ENCODE results near the gene ALKBH6.

- no peak for TF ChIP-seq USF2 (IDR thresholded peaks at IDR 0.05; ENCODE audit: borderline replicate concordance, low read depth, low read length)
- TF ChIP-seq BHLHE40 (IDR thresholded peaks at IDR 0.05; ENCODE audit: borderline replicate concordance in 1 of 2, low read depth in 2 of 2, low read length in 1 of 2) = no peak
- no peak for TF ChIP-seq YY1 (IDR thresholded peaks at IDR 0.05; ENCODE audit: low read depth, low read length)
- TF ChIP-seq EZH2 (IDR thresholded peaks at IDR 0.05; ENCODE audit: borderline replicate concordance, control insufficient read depth, low read depth, low read length) = no peak
- no peak for TF ChIP-seq ZBTB40 (IDR thresholded peaks at IDR 0.05; ENCODE audit: borderline replicate concordance)
- no peak for TF ChIP-seq LARP7 (IDR thresholded peaks at IDR 0.05)
- TF ChIP-seq NBN (IDR thresholded peaks at IDR 0.05) = no peak
- TF ChIP-seq CTCF (IDR thresholded peaks at IDR 0.05 in 2 of 3, conservative IDR thresholded peaks at IDR 0.05 in 1 of 3; ENCODE audit: control insufficient read depth in 2 of 3, extremely low read depth in 1 of 3, insufficient read depth in 1 of 3, low read depth in 3 of 3, low read length in 3 of 3) = no peak
- TF ChIP-seq CHD2 (IDR thresholded peaks at IDR 0.05; ENCODE audit: borderline replicate concordance, low read depth, low read length) = no peak
- no peak for TF ChIP-seq PAX5 (IDR thresholded peaks at IDR 0.05; ENCODE audit: borderline replicate concordance, low read depth, low read length)
- TF ChIP-seq POLR2A (IDR thresholded peaks at IDR 0.05; ENCODE audit: low read depth, low read length) = no peak
- no peak for TF ChIP-seq RELA (IDR thresholded peaks at IDR 0.05; ENCODE audit: borderline replicate concordance, partially characterized antibody)
- no peak for TF ChIP-seq NRF1 (conservative IDR thresholded peaks at IDR 0.05; ENCODE audit: low read depth, low read length)
Observed at GRCh38 chr19:36006955-36007354, 7.1 kb downstream of the ALKBH6 start.
